Endodermal cell (in vitro differentiated cells): ENCODE results near the gene CAPN3. TPM values are rescaled to one million over a fixed set of nuclear protein-coding genes. Genes with fewer than 3 reads are reported as not detected.

Experiments
- DNase-seq: peaks from one replicate; pipeline ENCODE4 v3.0.0-alpha.2; 2017
- H3K27ac ChIP-seq: 2 replicates; pipeline ENCODE4 v1.5.1; 2013; ENCODE audit warnings: mild to moderate bottlenecking, low read depth, low read length, moderate library complexity
- H3K27me3 ChIP-seq: 2 replicates; pipeline ENCODE4 v1.6.1; 2013; ENCODE audit warnings: mild to moderate bottlenecking, low read length, moderate library complexity; ENCODE audit not compliant: insufficient read depth, control insufficient read depth, poor library complexity, severe bottlenecking
- H3K36me3 ChIP-seq: 2 replicates; pipeline ENCODE4 v1.7.0; 2013; ENCODE audit warnings: mild to moderate bottlenecking, low read length, moderate library complexity; ENCODE audit not compliant: control insufficient read depth, insufficient read depth
- H3K4me1 ChIP-seq: one replicate; pipeline ENCODE4 v1.7.0; 2013; ENCODE audit warnings: low read length; ENCODE audit not compliant: control insufficient read depth, insufficient read depth
- H3K4me3 ChIP-seq: 2 replicates; pipeline ENCODE4 v1.5.1; 2013; ENCODE audit warnings: mild to moderate bottlenecking, low read length, moderate library complexity
- H3K9ac ChIP-seq: 2 replicates; pipeline ENCODE4 v1.6.1; 2013; ENCODE audit warnings: mild to moderate bottlenecking, low read length, moderate library complexity; ENCODE audit not compliant: poor library complexity, severe bottlenecking; ENCODE audit errors: extremely low read depth
- H3K9me3 ChIP-seq: 2 replicates; pipeline ENCODE4 v1.6.1; 2013; ENCODE audit warnings: mild to moderate bottlenecking, low read length, moderate library complexity; ENCODE audit not compliant: control insufficient read depth
- H3K27ac Mint-ChIP-seq: 2 replicates; pipeline ENCODE4 v1.8.0; 2020; ENCODE audit warnings: mixed read lengths
- H3K27me3 Mint-ChIP-seq: 2 replicates; pipeline ENCODE4 v1.8.0; 2021; ENCODE audit warnings: mild to moderate bottlenecking, mixed read lengths; ENCODE audit not compliant: insufficient read depth
- H3K36me3 Mint-ChIP-seq: 2 replicates; pipeline ENCODE4 v1.8.0; 2020; ENCODE audit warnings: low read depth, mixed read lengths
- H3K4me1 Mint-ChIP-seq: 2 replicates; pipeline ENCODE4 v1.8.0; 2020; ENCODE audit warnings: mixed read lengths
- H3K4me3 Mint-ChIP-seq: 2 replicates; pipeline ENCODE4 v1.8.0; 2020; ENCODE audit warnings: mild to moderate bottlenecking, moderate library complexity, mixed read lengths
- H3K9me3 Mint-ChIP-seq: 2 replicates; pipeline ENCODE4 v1.8.0; 2020; ENCODE audit warnings: mild to moderate bottlenecking, mixed read lengths
- CTCF ChIP-seq: fragments of 200-600 bp; sonication (generic); conservative IDR thresholded peaks from 2 replicates; pipeline ENCODE4 v1.5.0; 2021; ENCODE audit warnings: antibody characterized with exemption, mild to moderate bottlenecking
- WGBS, 2 experiments: methylation state at CpG; one replicate each; pipeline versions ENCODE4 v1.1.5 to v1.1.7; 2013; ENCODE audit warnings: missing lambda C conversion rate in 2 of 2, mixed read lengths in 1 of 2; ENCODE audit not compliant: insufficient coverage in 1 of 2, insufficient read length in 1 of 2; 5-methylcytosine and 5-hydroxymethylcytosine counted together
- total RNA-seq, 2 donors: library from RNA; stranded (reverse); fragmentation: NEBNext Ultra II Directional in 1 of 2; extraction: Animal tissue kit (Norgen Biotek cat#: 25700) in 1 of 2; gene quantifications; 2 replicates in 1 of 2; 3 replicates in 1 of 2; pipeline ENCODE4 v1.2.1, GENCODE V29; 2021

Gene CAPN3
- total RNA-seq, 2 donors from 2014 or later, result 0.77 to 1.5 TPM

- no peak overlapping the region for H3K27ac ChIP-seq
- no peaks in the 10 kb centered on the region for H3K27me3 ChIP-seq
- no peak for TF ChIP-seq CTCF
- DNase-seq, result no peak
- Mint-ChIP-seq H3K36me3 (peaks cover 11% of the 10 kb centered on the region), H3K9me3 (peaks cover 22% of the 10 kb centered on the region), H3K4me1 (peaks cover 3% of the 10 kb centered on the region), H3K27me3 (no peaks in the 10 kb centered on the region), H3K4me3 (no peak overlapping the region), H3K27ac (no peak overlapping the region)
- H3K4me1 ChIP-seq, result no peaks in the 10 kb centered on the region
- no peak overlapping the region for H3K4me3 ChIP-seq
- 77 to 100% methylated on average over 1 to 2 of the region's 2 CpGs for WGBS, 2 experiments
- peaks cover 10% of the 10 kb centered on the region for H3K9me3 ChIP-seq
- H3K9ac ChIP-seq, result no peak overlapping the region
- no peaks in the 10 kb centered on the region for H3K36me3 ChIP-seq
These were observed 20.8 kb upstream of the CAPN3 start for GRCh38 chr15:42338500-42338899.

GRCh38 chr15:42343596-42344232, 15.6 kb upstream of the CAPN3 start:
- Mint-ChIP-seq H3K4me3 (no peak overlapping the region), H3K4me1 (no peaks in the 10 kb centered on the region), H3K27me3 (no peaks in the 10 kb centered on the region), H3K27ac (no peak overlapping the region), H3K36me3 (no peaks in the 10 kb centered on the region), H3K9me3 (no peaks in the 10 kb centered on the region)
- Histone ChIP-seq H3K4me1 (no peaks in the 10 kb centered on the region), H3K9me3 (no peaks in the 10 kb centered on the region), H3K36me3 (no peaks in the 10 kb centered on the region), H3K4me3 (no peak overlapping the region), H3K27me3 (no peaks in the 10 kb centered on the region), H3K27ac (no peak overlapping the region), H3K9ac (no peak overlapping the region)
- 82 to 83% methylated on average over 5 to 6 of the region's 6 CpGs for WGBS, 2 experiments
- no peak for TF ChIP-seq CTCF
- no peak for DNase-seq

GRCh38 chr15:42344763-42345162, 14.5 kb upstream of the CAPN3 start:
- Mint-ChIP-seq H3K4me1 (no peaks in the 10 kb centered on the region), H3K27me3 (no peaks in the 10 kb centered on the region), H3K9me3 (no peaks in the 10 kb centered on the region), H3K36me3 (no peaks in the 10 kb centered on the region), H3K4me3 (no peak overlapping the region), H3K27ac (no peak overlapping the region)
- Histone ChIP-seq H3K4me3 (no peak overlapping the region), H3K9me3 (no peaks in the 10 kb centered on the region), H3K27ac (no peak overlapping the region), H3K27me3 (no peaks in the 10 kb centered on the region), H3K9ac (no peak overlapping the region), H3K4me1 (no peaks in the 10 kb centered on the region), H3K36me3 (no peaks in the 10 kb centered on the region)
- WGBS, 2 experiments, result 90 to 93% methylated on average over 5 of the region's 5 CpGs
- TF ChIP-seq CTCF, result no peak
- DNase-seq, result no peak
